ENCODE results near the gene AUTS2.

Gene AUTS2

GRCh38 chr7:70288781-70289456 is 690.6 kb downstream of the AUTS2 start:
- H3K4me1 Mint-ChIP-seq: no peaks in the 10 kb centered on the region
- H3K27me3 Mint-ChIP-seq: no peaks in the 10 kb centered on the region
- H3K27ac Mint-ChIP-seq: no peak overlapping the region
- H3K4me3 Mint-ChIP-seq: no peak overlapping the region
- no peaks in the 10 kb centered on the region for H3K36me3 Mint-ChIP-seq (ENCODE audit: low read depth)
- ATAC-seq (no peak), DNase-seq (no peak)
- H3K9me3 Mint-ChIP-seq: no peaks in the 10 kb centered on the region

GRCh38 chr7:70292716-70293115 is 694.4 kb downstream of the AUTS2 start:
- ATAC-seq (no peak), DNase-seq (no peak)
- Mint-ChIP-seq H3K9me3 (peaks cover 4% of the 10 kb centered on the region), H3K4me3 (no peak overlapping the region), H3K27ac (no peak overlapping the region), H3K27me3 (no peaks in the 10 kb centered on the region), H3K36me3 (ENCODE audit: low read depth) (no peaks in the 10 kb centered on the region), H3K4me1 (no peaks in the 10 kb centered on the region)

DNA sequence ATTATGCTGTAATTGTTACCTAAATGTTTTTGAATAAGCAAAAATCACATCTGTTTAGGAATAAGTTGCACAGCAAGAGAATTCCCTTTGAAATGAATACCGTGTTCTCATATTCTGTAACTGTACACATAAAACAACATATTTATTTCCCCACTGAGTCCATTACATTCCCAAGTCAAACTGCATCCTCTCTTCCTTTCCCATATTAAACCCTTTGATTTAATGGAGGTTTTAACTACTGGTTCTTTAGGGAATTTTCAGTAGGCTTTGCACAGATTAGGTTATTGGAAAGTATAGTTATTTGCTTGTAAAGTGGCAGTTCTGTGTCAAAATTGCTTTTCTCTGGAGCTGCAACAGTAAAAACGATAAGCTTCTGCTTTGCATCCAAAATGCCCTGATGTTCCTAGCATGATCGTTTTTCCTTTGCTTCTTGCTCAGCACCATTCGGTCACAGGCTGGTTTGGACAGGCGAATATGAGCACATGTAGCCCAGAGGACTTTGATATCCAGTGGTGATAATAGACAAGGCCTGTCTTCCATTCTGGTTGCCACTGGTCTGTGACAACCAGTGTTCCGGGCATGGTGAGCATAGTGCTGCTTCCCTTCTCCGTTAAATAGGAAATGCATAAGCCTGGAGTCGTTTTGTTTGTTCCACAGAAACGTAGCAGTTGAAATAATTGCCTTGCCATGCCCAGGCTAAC is 696.1 kb downstream of the AUTS2 start:
- Mint-ChIP-seq H3K4me3 (no peak overlapping the region), H3K27ac (no peak overlapping the region), H3K36me3 (ENCODE audit: low read depth) (no peaks in the 10 kb centered on the region), H3K9me3 (peaks cover 4% of the 10 kb centered on the region), H3K27me3 (no peaks in the 10 kb centered on the region), H3K4me1 (no peaks in the 10 kb centered on the region)
- ATAC-seq (no peak), DNase-seq (no peak)

DNA sequence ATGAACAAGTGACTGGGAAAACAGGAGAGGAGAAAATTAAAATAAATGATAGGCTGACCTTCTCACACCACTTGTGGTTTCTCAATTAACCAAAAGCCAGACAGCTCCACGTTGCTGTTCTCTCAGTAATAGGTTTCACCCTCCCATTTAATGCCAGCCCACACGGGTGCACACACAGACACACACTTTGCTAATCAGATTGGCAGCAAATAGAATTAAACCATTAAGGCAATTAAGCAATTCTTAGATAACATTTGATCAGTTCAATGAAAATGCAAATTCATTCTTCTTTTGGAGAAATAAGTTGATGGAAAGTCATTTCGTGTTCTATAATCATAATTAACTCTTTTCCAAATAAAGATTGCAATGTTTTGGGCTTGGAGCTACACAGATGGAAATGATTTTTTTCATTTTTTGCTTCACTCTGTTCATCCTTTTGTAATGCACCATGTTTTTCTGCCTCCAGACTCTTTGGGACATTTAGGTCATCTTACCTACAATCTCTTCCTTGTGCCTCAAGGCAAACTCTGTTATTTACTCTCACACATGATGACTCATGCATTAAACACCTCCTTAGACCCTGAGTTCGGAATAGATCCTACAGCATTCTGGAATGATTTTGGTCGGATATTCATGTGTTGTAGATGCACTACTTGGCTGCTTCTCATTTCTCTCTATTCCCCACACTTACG is 700.7 kb downstream of the AUTS2 start:
- ATAC-seq (no peak), DNase-seq (no peak)
- Mint-ChIP-seq H3K27me3 (no peaks in the 10 kb centered on the region), H3K36me3 (ENCODE audit: low read depth) (no peaks in the 10 kb centered on the region), H3K9me3 (peaks cover 4% of the 10 kb centered on the region), H3K4me1 (peaks cover 12% of the 10 kb centered on the region), H3K27ac (no peak overlapping the region), H3K4me3 (no peak overlapping the region)

DNA sequence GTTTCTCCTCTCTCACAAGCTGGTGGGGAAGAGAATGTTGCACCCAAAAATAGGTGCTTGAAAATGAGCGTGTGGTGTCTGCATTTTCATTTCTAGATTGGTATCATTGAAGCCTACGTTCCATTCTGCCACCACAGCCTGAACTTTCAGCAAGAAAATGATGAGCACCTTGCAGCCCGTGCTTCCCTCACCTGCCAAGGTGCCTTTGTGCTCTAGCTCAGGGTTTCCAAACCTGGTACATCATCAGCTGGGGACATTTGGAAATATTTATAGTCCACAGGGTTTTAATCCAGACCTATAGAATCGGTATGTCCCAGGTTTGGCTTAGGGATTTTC is 701.2 kb downstream of the AUTS2 start:
- H3K4me1 Mint-ChIP-seq: peaks cover 14% of the 10 kb centered on the region
- no peak overlapping the region for H3K4me3 Mint-ChIP-seq
- no peaks in the 10 kb centered on the region for H3K36me3 Mint-ChIP-seq (ENCODE audit: low read depth)
- H3K27ac Mint-ChIP-seq: no peak overlapping the region
- ATAC-seq: no peak
- DNase-seq: no peak
- H3K9me3 Mint-ChIP-seq: peaks cover 4% of the 10 kb centered on the region
- no peaks in the 10 kb centered on the region for H3K27me3 Mint-ChIP-seq

DNA sequence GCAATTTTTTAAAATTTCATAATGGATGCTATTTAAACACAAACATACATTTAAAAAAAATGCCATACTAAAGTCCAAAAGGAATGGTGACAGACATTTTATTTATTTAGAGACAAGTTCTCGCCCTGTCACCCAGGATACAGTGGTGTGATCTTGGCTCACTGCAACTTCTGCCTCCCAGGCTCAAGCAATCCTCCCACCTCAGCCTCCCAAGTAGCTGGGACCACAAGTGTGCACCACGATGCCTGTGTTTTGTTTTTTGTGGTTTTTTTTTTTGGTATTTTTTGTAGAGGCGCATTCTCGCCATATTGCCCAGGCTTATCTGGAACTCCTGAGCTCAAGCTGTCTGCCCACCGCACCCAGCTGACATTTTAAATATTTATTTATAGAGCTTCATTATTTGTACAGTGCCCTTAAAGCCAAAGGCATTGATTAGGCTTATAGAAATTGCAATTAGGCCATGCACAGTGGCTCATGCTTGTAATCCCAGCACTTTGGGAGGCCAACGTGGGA is 703.5 kb downstream of the AUTS2 start:
- Mint-ChIP-seq H3K36me3 (ENCODE audit: low read depth) (no peaks in the 10 kb centered on the region), H3K9me3 (peaks cover 4% of the 10 kb centered on the region), H3K4me3 (no peak overlapping the region), H3K27me3 (no peaks in the 10 kb centered on the region), H3K27ac (no peak overlapping the region), H3K4me1 (peaks cover 14% of the 10 kb centered on the region)
- no peak for ATAC-seq
- DNase-seq: no peak

DNA sequence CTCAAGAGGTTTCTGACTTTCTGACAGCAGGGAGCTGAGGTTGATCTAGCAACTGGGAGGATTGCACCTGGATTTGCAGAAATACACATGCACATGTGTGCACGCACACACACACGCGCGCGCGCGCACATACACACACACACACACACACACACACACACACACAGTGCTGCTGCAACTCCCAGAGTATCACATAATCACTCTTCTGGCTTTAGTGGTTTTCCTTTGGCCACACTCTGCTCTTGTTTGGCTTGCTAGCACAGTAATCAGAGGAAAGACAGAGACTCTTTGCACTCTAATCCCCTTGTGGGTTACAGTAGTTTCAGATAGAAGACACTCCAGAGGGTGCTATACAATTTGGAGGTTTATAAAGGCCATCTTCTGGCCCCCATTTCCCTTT is 705.0 kb downstream of the AUTS2 start:
- Mint-ChIP-seq H3K4me3 (no peak overlapping the region), H3K4me1 (peaks cover 22% of the 10 kb centered on the region), H3K36me3 (ENCODE audit: low read depth) (no peaks in the 10 kb centered on the region), H3K27ac (no peak overlapping the region), H3K9me3 (no peaks in the 10 kb centered on the region), H3K27me3 (no peaks in the 10 kb centered on the region)
- DNase-seq (no peak), ATAC-seq (no peak)

DNA sequence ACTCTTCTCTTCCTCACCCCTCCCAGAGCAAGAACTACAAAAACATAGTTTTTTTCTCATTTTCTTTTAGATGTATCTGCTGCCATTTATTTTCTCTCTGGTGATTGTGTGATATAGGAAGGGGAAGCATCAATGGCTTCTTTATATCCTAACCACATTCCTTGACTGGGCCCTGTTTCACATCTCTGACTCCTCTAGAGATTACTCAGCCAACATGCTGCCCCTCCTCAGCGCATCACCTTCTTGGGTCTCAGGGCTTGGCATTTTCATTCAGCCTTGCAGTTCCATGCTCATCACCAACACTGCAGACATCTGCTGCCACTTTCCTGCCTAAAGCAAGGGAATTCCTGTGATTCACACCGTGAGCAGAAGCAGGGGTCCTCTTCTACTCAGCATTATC is 705.5 kb downstream of the AUTS2 start:
- H3K4me1 Mint-ChIP-seq: peaks cover 22% of the 10 kb centered on the region
- no peak overlapping the region for H3K27ac Mint-ChIP-seq
- no peaks in the 10 kb centered on the region for H3K36me3 Mint-ChIP-seq (ENCODE audit: low read depth)
- H3K4me3 Mint-ChIP-seq: no peak overlapping the region
- no peaks in the 10 kb centered on the region for H3K9me3 Mint-ChIP-seq
- no peaks in the 10 kb centered on the region for H3K27me3 Mint-ChIP-seq
- DNase-seq (no peak), ATAC-seq (no peak)

DNA sequence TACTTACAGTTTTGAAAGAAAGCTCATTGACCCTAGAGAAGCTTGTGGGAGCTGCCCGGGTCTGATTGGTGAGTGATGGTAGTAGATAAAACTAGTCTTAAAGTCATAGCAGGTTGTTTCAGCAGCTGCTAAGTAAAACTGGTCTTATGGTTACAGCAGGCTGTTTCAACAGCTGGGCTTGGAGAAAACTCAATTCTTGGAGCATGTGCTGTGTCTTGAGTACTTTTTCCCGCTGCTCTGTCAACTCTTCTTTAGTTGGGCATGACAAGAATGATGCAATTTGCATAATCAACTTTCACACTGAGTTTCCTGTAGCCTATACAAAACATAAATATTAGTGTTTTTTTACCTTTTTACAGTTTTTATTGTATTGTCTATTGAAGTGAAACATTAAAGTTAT is 707.9 kb downstream of the AUTS2 start:
- no peak for ATAC-seq
- Mint-ChIP-seq H3K4me1 (peaks cover 19% of the 10 kb centered on the region), H3K36me3 (ENCODE audit: low read depth) (no peaks in the 10 kb centered on the region), H3K4me3 (no peak overlapping the region), H3K9me3 (no peaks in the 10 kb centered on the region), H3K27ac (no peak overlapping the region), H3K27me3 (no peaks in the 10 kb centered on the region)
- DNase-seq: no peak

DNA sequence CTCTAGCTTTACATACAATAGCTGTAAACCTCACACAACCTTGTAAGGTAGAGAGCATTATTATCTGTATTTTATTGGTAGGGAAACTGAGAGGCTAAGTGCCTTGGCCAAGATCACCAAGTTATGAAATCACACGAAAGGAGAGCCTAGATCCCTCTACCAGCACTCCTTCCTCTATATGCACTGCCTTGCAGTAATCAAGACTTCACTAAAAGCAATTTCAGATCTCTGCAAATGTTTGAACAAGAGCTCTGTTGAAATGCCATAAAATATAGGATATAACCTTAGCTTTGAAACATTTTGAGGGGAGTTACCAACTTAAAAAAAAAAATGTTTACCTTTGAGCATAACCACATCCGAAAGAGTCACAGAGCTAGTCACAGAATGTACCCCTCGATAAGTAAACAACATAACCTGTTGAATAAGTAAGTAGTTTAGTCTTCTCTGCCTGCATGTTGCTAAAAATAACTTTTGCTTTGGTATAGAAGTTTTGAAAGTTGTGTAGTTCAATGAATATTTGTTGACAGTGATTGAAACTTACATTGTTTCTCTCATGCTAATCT is 709.4 kb downstream of the AUTS2 start:
- peaks cover 22% of the 10 kb centered on the region for H3K4me1 Mint-ChIP-seq
- no peaks in the 10 kb centered on the region for H3K9me3 Mint-ChIP-seq
- H3K36me3 Mint-ChIP-seq (ENCODE audit: low read depth): no peaks in the 10 kb centered on the region
- ATAC-seq (no peak), DNase-seq (no peak)
- no peaks in the 10 kb centered on the region for H3K27me3 Mint-ChIP-seq
- H3K4me3 Mint-ChIP-seq: no peak overlapping the region
- H3K27ac Mint-ChIP-seq: no peak overlapping the region

DNA sequence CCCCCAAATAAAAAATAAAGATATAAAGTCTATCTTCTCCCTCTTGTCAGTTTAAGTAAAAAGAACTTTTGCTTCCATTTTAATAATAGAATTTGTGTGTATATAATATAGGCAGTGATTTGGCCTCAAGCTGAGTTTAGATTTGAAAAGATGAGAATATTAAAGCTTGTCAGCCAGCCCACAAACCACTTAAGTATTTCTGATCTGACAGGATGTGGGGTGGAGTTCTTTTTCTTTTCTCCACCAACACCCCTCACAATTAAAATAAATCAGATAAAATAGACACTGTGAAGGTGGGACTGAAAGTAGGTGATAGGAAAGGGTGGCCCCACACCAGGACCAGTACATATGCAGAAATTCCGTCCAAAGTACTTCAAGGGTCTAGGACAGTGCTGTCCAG is 714.1 kb downstream of the AUTS2 start:
- ATAC-seq (no peak), DNase-seq (no peak)
- Mint-ChIP-seq H3K9me3 (peaks cover 8% of the 10 kb centered on the region), H3K27ac (no peak overlapping the region), H3K4me3 (no peak overlapping the region), H3K36me3 (ENCODE audit: low read depth) (no peaks in the 10 kb centered on the region), H3K4me1 (peaks cover 24% of the 10 kb centered on the region), H3K27me3 (no peaks in the 10 kb centered on the region)

DNA sequence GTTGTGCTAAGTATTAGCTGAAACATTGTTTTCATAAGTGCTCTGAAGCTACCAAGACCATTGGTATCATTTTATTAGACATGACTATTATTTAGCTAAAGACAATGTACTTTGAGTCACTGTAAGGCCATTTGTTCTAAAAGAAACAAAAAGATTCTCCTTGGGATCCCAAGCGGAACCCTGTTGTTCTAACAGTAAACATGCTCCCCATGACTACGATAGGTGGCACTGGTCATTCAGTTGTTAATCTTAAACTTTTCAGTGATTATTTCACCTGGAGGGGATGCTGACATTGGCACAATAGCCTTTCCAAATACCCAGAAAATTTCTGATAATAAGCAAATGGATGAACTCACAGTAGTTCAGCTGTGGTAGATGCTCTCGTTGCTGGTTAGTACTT is 715.0 kb downstream of the AUTS2 start:
- Mint-ChIP-seq H3K27ac (no peak overlapping the region), H3K4me1 (peaks cover 25% of the 10 kb centered on the region), H3K4me3 (no peak overlapping the region), H3K9me3 (peaks cover 8% of the 10 kb centered on the region), H3K27me3 (no peaks in the 10 kb centered on the region), H3K36me3 (ENCODE audit: low read depth) (no peaks in the 10 kb centered on the region)
- no peak for ATAC-seq
- DNase-seq: no peak

DNA sequence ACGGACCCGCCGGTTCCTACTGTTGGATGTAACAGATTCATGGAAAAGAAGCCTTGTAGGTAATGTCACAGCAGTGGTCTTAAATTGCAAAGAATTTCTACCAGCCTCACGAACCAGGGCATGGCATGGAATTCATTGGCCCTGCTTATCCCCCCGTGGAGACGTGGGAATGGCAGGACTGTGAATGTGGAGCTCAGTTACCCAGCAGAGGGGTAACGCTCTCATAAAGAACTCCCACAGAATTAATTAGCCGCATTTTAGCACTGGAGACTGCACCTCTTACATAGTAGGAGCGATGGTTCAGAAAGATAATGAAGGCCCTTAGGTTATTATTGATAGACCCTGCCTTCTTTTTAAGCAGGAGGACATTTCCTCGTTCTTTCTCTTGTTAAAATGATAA is 715.4 kb downstream of the AUTS2 start:
- H3K27ac Mint-ChIP-seq: no peak overlapping the region
- no peak overlapping the region for H3K4me3 Mint-ChIP-seq
- H3K27me3 Mint-ChIP-seq: no peaks in the 10 kb centered on the region
- DNase-seq: no peak
- no peaks in the 10 kb centered on the region for H3K36me3 Mint-ChIP-seq (ENCODE audit: low read depth)
- no peak for ATAC-seq
- H3K9me3 Mint-ChIP-seq: peaks cover 8% of the 10 kb centered on the region
- peaks cover 29% of the 10 kb centered on the region for H3K4me1 Mint-ChIP-seq

DNA sequence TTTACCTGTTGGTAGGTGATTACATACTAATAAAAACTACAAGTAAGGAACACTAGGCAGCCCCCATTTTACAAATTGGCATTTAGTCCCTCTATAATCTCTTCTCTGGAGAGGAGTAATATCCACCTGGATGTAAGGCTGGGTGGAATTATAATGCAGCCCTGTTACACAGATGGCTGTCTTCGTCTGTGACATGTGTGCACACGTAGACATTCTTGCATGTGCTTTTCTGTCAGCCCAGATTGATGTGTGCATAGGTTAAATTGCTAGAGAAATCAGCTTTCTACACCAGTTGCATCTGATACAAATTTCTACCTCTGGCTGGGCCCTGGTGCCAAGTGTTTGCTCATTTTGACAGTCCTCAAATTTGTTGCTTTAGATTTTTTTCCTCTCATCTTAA is 715.9 kb downstream of the AUTS2 start:
- Mint-ChIP-seq H3K27me3 (no peaks in the 10 kb centered on the region), H3K4me1 (peaks cover 30% of the 10 kb centered on the region), H3K27ac (no peak overlapping the region), H3K36me3 (ENCODE audit: low read depth) (no peaks in the 10 kb centered on the region), H3K9me3 (peaks cover 8% of the 10 kb centered on the region), H3K4me3 (no peak overlapping the region)
- DNase-seq: no peak
- no peak for ATAC-seq

- no peak for ATAC-seq
- no peak for DNase-seq
Observed at GRCh38 chr7:70316745-70317144, 718.5 kb downstream of the AUTS2 start.

More at GRCh38 chr7:70316745-70317144, 718.5 kb downstream of the AUTS2 start:
- Mint-ChIP-seq H3K4me3 (no peak overlapping the region), H3K36me3 (ENCODE audit: low read depth) (no peaks in the 10 kb centered on the region), H3K9me3 (peaks cover 8% of the 10 kb centered on the region), H3K27ac (no peak overlapping the region), H3K4me1 (peaks cover 30% of the 10 kb centered on the region), H3K27me3 (no peaks in the 10 kb centered on the region)
